Measurements from ENCODE around the gene ARMC6.

Gene ARMC6

DNA sequence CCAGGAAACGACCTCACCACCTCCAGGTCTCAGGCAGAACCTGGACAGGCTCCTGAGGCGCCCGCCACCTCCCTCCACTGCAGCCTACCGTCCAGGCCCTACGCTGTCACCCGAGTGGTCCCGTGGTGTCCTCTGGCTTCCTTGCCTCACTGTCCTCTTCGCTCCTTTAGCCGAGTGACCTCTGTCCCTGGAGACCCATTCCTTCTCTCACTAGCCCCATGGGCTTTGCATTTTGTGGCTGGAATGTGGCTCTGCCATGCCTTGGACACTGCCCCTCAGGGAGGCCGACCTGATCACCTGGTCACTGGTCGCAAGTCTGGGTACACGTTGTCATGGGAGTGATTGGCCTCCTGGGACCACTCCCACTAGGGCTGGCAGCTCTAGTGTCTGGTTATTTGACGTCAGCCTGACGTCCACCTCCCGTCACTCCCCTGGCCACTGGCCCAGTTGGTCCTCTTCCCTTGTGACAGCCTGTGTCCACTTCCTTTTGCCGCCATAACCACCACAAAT is 48.3 kb downstream of the ARMC6 start (continued):
- TF ChIP-seq, protein P1, sequence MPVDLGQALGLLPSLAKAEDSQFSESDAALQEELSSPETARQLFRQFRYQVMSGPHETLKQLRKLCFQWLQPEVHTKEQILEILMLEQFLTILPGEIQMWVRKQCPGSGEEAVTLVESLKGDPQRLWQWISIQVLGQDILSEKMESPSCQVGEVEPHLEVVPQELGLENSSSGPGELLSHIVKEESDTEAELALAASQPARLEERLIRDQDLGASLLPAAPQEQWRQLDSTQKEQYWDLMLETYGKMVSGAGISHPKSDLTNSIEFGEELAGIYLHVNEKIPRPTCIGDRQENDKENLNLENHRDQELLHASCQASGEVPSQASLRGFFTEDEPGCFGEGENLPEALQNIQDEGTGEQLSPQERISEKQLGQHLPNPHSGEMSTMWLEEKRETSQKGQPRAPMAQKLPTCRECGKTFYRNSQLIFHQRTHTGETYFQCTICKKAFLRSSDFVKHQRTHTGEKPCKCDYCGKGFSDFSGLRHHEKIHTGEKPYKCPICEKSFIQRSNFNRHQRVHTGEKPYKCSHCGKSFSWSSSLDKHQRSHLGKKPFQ (tag by site-specific recombination; IDR thresholded peaks at IDR 0.05): no peak
- TF ChIP-seq ZNF133 (tag by site-specific recombination; IDR thresholded peaks at IDR 0.05): no peak
- TF ChIP-seq ZNF274 (IDR thresholded peaks at IDR 0.05; ENCODE audit: low read length): no peak
- TF ChIP-seq ZNF274 (tag by site-specific recombination; IDR thresholded peaks at IDR 0.05; ENCODE audit: borderline replicate concordance): no peak
- TF ChIP-seq, protein P2, sequence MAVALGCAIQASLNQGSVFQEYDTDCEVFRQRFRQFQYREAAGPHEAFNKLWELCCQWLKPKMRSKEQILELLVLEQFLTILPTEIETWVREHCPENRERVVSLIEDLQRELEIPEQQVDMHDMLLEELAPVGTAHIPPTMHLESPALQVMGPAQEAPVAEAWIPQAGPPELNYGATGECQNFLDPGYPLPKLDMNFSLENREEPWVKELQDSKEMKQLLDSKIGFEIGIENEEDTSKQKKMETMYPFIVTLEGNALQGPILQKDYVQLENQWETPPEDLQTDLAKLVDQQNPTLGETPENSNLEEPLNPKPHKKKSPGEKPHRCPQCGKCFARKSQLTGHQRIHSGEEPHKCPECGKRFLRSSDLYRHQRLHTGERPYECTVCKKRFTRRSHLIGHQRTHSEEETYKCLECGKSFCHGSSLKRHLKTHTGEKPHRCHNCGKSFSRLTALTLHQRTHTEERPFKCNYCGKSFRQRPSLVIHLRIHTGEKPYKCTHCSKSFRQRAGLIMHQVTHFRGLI (tag by site-specific recombination; IDR thresholded peaks at IDR 0.05): no peak

- POLR2A ChIA-PET: no interaction called here
- Histone ChIP-seq H3K36me3 (ENCODE audit: control insufficient read depth in 2 of 2, insufficient read depth in 1 of 2, low read length in 2 of 2) (no peaks in the 10 kb centered on the region), H3K4me1 (ENCODE audit: control insufficient read depth, insufficient read depth, low read length) (no peaks in the 10 kb centered on the region), H3K27ac (ENCODE audit: extremely low read depth, low read depth, low read length) (no peak overlapping the region), H3K4me3 (ENCODE audit: low read depth, low read length) (no peak overlapping the region), H3K9me3 (ENCODE audit: control insufficient read depth, insufficient read depth, low read depth, low read length) (no peaks in the 10 kb centered on the region)
- CTCF ChIA-PET: interaction anchor here (0.6 kb wide), 1 partner anchor 847 kb away, joined by 3 read pairs; no protein-coding TSS in a partner anchor
- no peak for TF ChIP-seq SP2 (tag by site-specific recombination; IDR thresholded peaks at IDR 0.05)
These were observed 50.2 kb downstream of the ARMC6 start for GRCh38 chr19:19083413-19084178.

- H3K27ac ChIP-seq (ENCODE audit: extremely low read depth, low read depth, low read length): no peak overlapping the region
- ChIA-PET POLR2A (interaction anchor here (1.0 kb wide), 1 partner anchor 13 kb away, joined by 3 read pairs; no protein-coding TSS in a partner anchor), CTCF (interaction anchor here (0.8 to 1.0 kb wide), 2 partner anchors 10 to 87 kb away, joined by 3 to 4 read pairs; no protein-coding TSS in a partner anchor)
- no peaks in the 10 kb centered on the region for H3K36me3 ChIP-seq (ENCODE audit: control insufficient read depth in 2 of 2, insufficient read depth in 1 of 2, low read length in 2 of 2)
- H3K4me3 ChIP-seq (ENCODE audit: low read depth, low read length): no peak overlapping the region
- TF ChIP-seq ZNF426 (tag by site-specific recombination; IDR thresholded peaks at IDR 0.05): no peak
- TF ChIP-seq ZNF580 (tag by site-specific recombination; IDR thresholded peaks at IDR 0.05): no peak
- no peak for TF ChIP-seq ZBTB26 (tag by site-specific recombination; optimal IDR thresholded peaks at IDR 0.05)
- TF ChIP-seq BCL11B (tag by site-specific recombination; IDR thresholded peaks at IDR 0.05; ENCODE audit: low read depth): no peak
- H3K9me3 ChIP-seq (ENCODE audit: control insufficient read depth, insufficient read depth, low read depth, low read length): no peaks in the 10 kb centered on the region
- H3K4me1 ChIP-seq (ENCODE audit: control insufficient read depth, insufficient read depth, low read length): 0 out of 2 replicates have a peak, but pooled peaks cover 3% of the 10 kb centered on the region
These were observed 54.3 kb downstream of the ARMC6 start for GRCh38 chr19:19087676-19088075.

GRCh38 chr19:19094513-19094912 is 61.1 kb downstream of the ARMC6 start:
- CTCF ChIA-PET: interaction anchor here (0.6 kb wide), 3 partner anchors 9 to 63 kb away, joined by 3 read pairs; no protein-coding TSS in a partner anchor
- no peak overlapping the region for H3K27ac ChIP-seq (ENCODE audit: extremely low read depth, low read depth, low read length)
- no peak overlapping the region for H3K4me3 ChIP-seq (ENCODE audit: low read depth, low read length)
- no peaks in the 10 kb centered on the region for H3K36me3 ChIP-seq (ENCODE audit: control insufficient read depth in 2 of 2, insufficient read depth in 1 of 2, low read length in 2 of 2)
- TF ChIP-seq ZFP41 (tag by site-specific recombination; IDR thresholded peaks at IDR 0.05; ENCODE audit: borderline replicate concordance) (no peak), ZNF777 (tag by site-specific recombination; IDR thresholded peaks at IDR 0.05; ENCODE audit: borderline replicate concordance) (no peak), ZNF645 (tag by site-specific recombination; IDR thresholded peaks at IDR 0.05) (no peak), ZNF530 (tag by site-specific recombination; IDR thresholded peaks at IDR 0.05; ENCODE audit: low read depth) (no peak), PRDM1 (tag by site-specific recombination; IDR thresholded peaks at IDR 0.05) (no peak), ZNF623 (tag by site-specific recombination; IDR thresholded peaks at IDR 0.05) (no peak), MEIS1 (CRISPR knock-in tag; IDR thresholded peaks at IDR 0.05; ENCODE audit: borderline replicate concordance) (no peak)
- no peaks in the 10 kb centered on the region for H3K9me3 ChIP-seq (ENCODE audit: control insufficient read depth, insufficient read depth, low read depth, low read length)
- H3K4me1 ChIP-seq (ENCODE audit: control insufficient read depth, insufficient read depth, low read length): 0 out of 2 replicates have a peak, but pooled peaks cover 3% of the 10 kb centered on the region
- POLR2A ChIA-PET: no interaction called here

Data from HEK293 (cell line).